RKO (cell line): ENCODE results near the gene TMSB10.

Experiments
- DNase-seq: peaks from one replicate; pipeline ENCODE4 v3.0.0-alpha.2; 2016; ENCODE audit warnings: low spot score

Gene TMSB10

GRCh38 chr2:84880395-84880644, 25.1 kb upstream of the TMSB10 start:
- DNase-seq = peak; percentile 21

- peak; percentile 76 for DNase-seq
These were observed 24.6 kb upstream of the TMSB10 start, which contains the start of gene TRABD2A for GRCh38 chr2:84880645-84881521. Gene TRABD2A, minus strand, starts transcription at chr2:84881084. Its CDS starts 45 bp downstream, at chr2:84881039.

GRCh38 chr2:84881581-84882413, 23.7 kb upstream of the TMSB10 start:
- peak; percentile 90 for DNase-seq

GRCh38 chr2:84882414-84882738, 23.1 kb upstream of the TMSB10 start:
- no peak for DNase-seq

GRCh38 chr2:84882775-84883550, 22.5 kb upstream of the TMSB10 start:
- DNase-seq = no peak

- no peak for DNase-seq
These were observed 21.0 kb upstream of the TMSB10 start for GRCh38 chr2:84884449-84884848.

GRCh38 chr2:84885111-84885510, 20.3 kb upstream of the TMSB10 start:
- no peak for DNase-seq

GRCh38 chr2:84886791-84887190, 18.7 kb upstream of the TMSB10 start:
- no peak for DNase-seq

GRCh38 chr2:84888401-84889276, 16.8 kb upstream of the TMSB10 start:
- DNase-seq = no peak

GRCh38 chr2:84889332-84889731, 16.1 kb upstream of the TMSB10 start:
- DNase-seq = no peak

GRCh38 chr2:84891355-84892010, 14.0 kb upstream of the TMSB10 start:
- no peak for DNase-seq

GRCh38 chr2:84894131-84894586, 11.3 kb upstream of the TMSB10 start:
- no peak for DNase-seq

- DNase-seq = no peak
These were observed 10.5 kb upstream of the TMSB10 start for GRCh38 chr2:84894758-84895520.

- DNase-seq = no peak
These were observed 8.9 kb upstream of the TMSB10 start for GRCh38 chr2:84896567-84896966.

- DNase-seq = no peak
These were observed 7.7 kb upstream of the TMSB10 start for GRCh38 chr2:84897773-84898172.

GRCh38 chr2:84899304-84900204, 5.9 kb upstream of the TMSB10 start:
- DNase-seq = no peak

- DNase-seq = no peak
These were observed 4.5 kb upstream of the TMSB10 start for GRCh38 chr2:84900971-84901370.

GRCh38 chr2:84901593-84902120, 3.8 kb upstream of the TMSB10 start:
- no peak for DNase-seq

GRCh38 chr2:84902526-84902925, 2.9 kb upstream of the TMSB10 start:
- no peak for DNase-seq
